Measurements from ENCODE around the gene FAM149A. TPM values are rescaled to one million over a fixed set of nuclear protein-coding genes. Genes with fewer than 3 reads are reported as not detected.

Gene FAM149A
- total RNA-seq, 4 donors from 2014 or later = 7.8 to 20.1 (median 13.8) TPM

- H3K27me3 ChIP-seq = no peaks in the 10 kb centered on the region
- H3K4me1 ChIP-seq = no peaks in the 10 kb centered on the region
- H3K27ac ChIP-seq = no peak overlapping the region
- 88 to 92% methylated on average over 17 of the region's 17 CpGs for WGBS, 2 donors
- no peak for DNase-seq (ENCODE audit: low spot score in 2 of 2)
- H3K4me3 ChIP-seq = no peak overlapping the region
- H3K9me3 ChIP-seq = peaks cover 0 to 2% (median 0%) of the 10 kb centered on the region in 4 donors
- H3K36me3 ChIP-seq = no peaks in the 10 kb centered on the region
- TF ChIP-seq CTCF (IDR thresholded peaks at IDR 0.05) (no peak), EP300 (IDR thresholded peaks at IDR 0.05) (no peak), POLR2A (IDR thresholded peaks at IDR 0.05) (no peak)
Observed at GRCh38 chr4:186092296-186092695, 12.2 kb upstream of the FAM149A start.

GRCh38 chr4:186095406-186095805, 9.1 kb upstream of the FAM149A start:
- no peak for TF ChIP-seq CTCF (IDR thresholded peaks at IDR 0.05)
- Histone ChIP-seq H3K4me1 (no peaks in the 10 kb centered on the region), H3K4me3 (no peak overlapping the region), H3K27ac (no peak overlapping the region), H3K27me3 (no peaks in the 10 kb centered on the region), H3K36me3 (no peaks in the 10 kb centered on the region), H3K9me3 (no peaks in the 10 kb centered on the region)
- DNase-seq (ENCODE audit: low spot score in 2 of 2) = no peak
- 63 to 68% methylated on average over 13 of the region's 13 CpGs for WGBS, 2 donors

- TF ChIP-seq EP300 (IDR thresholded peaks at IDR 0.05) (no peak), CTCF (IDR thresholded peaks at IDR 0.05) (no peak), POLR2A (IDR thresholded peaks at IDR 0.05) (no peak)
- no peak overlapping the region for H3K4me3 ChIP-seq
- no peak overlapping the region for H3K27ac ChIP-seq
- 78 to 80% methylated on average over 9 of the region's 9 CpGs for WGBS, 2 donors
- H3K27me3 ChIP-seq = no peaks in the 10 kb centered on the region
- H3K36me3 ChIP-seq = no peaks in the 10 kb centered on the region
- no peaks in the 10 kb centered on the region for H3K9me3 ChIP-seq
- no peak for DNase-seq (ENCODE audit: low spot score in 2 of 2)
- no peaks in the 10 kb centered on the region for H3K4me1 ChIP-seq
Observed at GRCh38 chr4:186096681-186097165, 7.8 kb upstream of the FAM149A start.

- no peak overlapping the region for H3K4me3 ChIP-seq
- H3K4me1 ChIP-seq = no peaks in the 10 kb centered on the region
- no peak for DNase-seq (ENCODE audit: low spot score in 2 of 2)
- H3K27ac ChIP-seq = no peak overlapping the region
- H3K9me3 ChIP-seq = no peaks in the 10 kb centered on the region
- 40 to 62% methylated on average over 5 of the region's 5 CpGs for WGBS, 2 donors
- H3K27me3 ChIP-seq = no peaks in the 10 kb centered on the region
- H3K36me3 ChIP-seq = no peaks in the 10 kb centered on the region
- TF ChIP-seq POLR2A (IDR thresholded peaks at IDR 0.05) (no peak), CTCF (IDR thresholded peaks at IDR 0.05) (no peak), EP300 (IDR thresholded peaks at IDR 0.05) (no peak)
Observed at GRCh38 chr4:186097386-186097785, 7.1 kb upstream of the FAM149A start.

GRCh38 chr4:186102931-186103330, 1.6 kb upstream of the FAM149A start:
- no peaks in the 10 kb centered on the region for H3K36me3 ChIP-seq
- no peaks in the 10 kb centered on the region for H3K9me3 ChIP-seq
- peaks cover 0 to 17% (median 10%) of the 10 kb centered on the region in 4 donors for H3K4me1 ChIP-seq
- H3K27ac ChIP-seq = no peak overlapping the region
- H3K4me3 ChIP-seq = no peak overlapping the region
- H3K27me3 ChIP-seq = peaks cover 0 to 19% of the 10 kb centered on the region in 2 donors
- TF ChIP-seq CTCF (IDR thresholded peaks at IDR 0.05) (no peak), POLR2A (IDR thresholded peaks at IDR 0.05) (no peak), EP300 (IDR thresholded peaks at IDR 0.05) (no peak)
- DNase-seq (ENCODE audit: low spot score in 2 of 2) = no peak
- WGBS, 2 donors = 94 to 95% methylated on average over 12 of the region's 12 CpGs

Data from tibial nerve (tissue), 4 donors.